H1 (cell line): ENCODE results near the gene PFDN1. TPM values are rescaled to one million over a fixed set of nuclear protein-coding genes. Genes with fewer than 3 reads are reported as not detected.

Source experiments
- CBX5 ChIP-seq: fragments of 300-800, 300-1000 bp; sonication (generic); IDR thresholded peaks from 2 replicates; pipeline ENCODE4 v1.7.1; 2016; ENCODE audit warnings: antibody characterized with exemption, low read length, low read depth
- CBX8 ChIP-seq: fragments of 300-800, 300-1000 bp; sonication (generic); IDR thresholded peaks from 2 replicates; pipeline ENCODE4 v1.7.1; 2016; ENCODE audit warnings: low read depth, low read length, borderline replicate concordance
- FOSL1 ChIP-seq: IDR thresholded peaks from 2 replicates; pipeline ENCODE4 v1.6.1; 2011; ENCODE audit warnings: mild to moderate bottlenecking, low read depth, low read length, moderate library complexity; ENCODE audit not compliant: insufficient read depth
- JUN ChIP-seq: IDR thresholded peaks from 2 replicates; pipeline ENCODE4 v1.6.1; 2011; ENCODE audit warnings: low read depth, mild to moderate bottlenecking, improper control_type of control experiment, low read length
- SIX5 ChIP-seq: IDR thresholded peaks from 2 replicates; pipeline ENCODE4 v1.6.1; 2011; ENCODE audit warnings: mild to moderate bottlenecking, low read depth, low read length
- SP2 ChIP-seq: IDR thresholded peaks from 2 replicates; pipeline ENCODE4 v1.6.1; 2012; ENCODE audit warnings: mild to moderate bottlenecking, low read length, inconsistent platforms
- ZNF274 ChIP-seq: IDR thresholded peaks from 2 replicates; pipeline ENCODE4 v1.7.0; 2012; ENCODE audit warnings: low read length, borderline replicate concordance; ENCODE audit errors: extremely low read depth
- polyA plus RNA-seq, 7 experiments: library from polyadenylated mRNA; depleted of rRNA in 3 of 7; stranded (reverse) in 5 of 7; unstranded in 2 of 7; fragments of >200 nt in 5 of 7; fragments of 200-250 nt in 2 of 7; gene quantifications; 1 replicate in 5 of 7; 2 replicates in 1 of 7; 4 replicates in 1 of 7; pipeline versions ENCODE4 v1.2.1 to v1.2.3, GENCODE V29; 2011 to 2013; ENCODE audit warnings: missing spikeins in 2 of 7, mixed read lengths in 2 of 7
- total RNA-seq: library from RNA; stranded (reverse); fragmentation: NEBNext Ultra II Directional; extraction: Animal tissue kit (Norgen Biotek cat#: 25700); gene quantifications from 2 replicates; pipeline ENCODE4 v1.2.1, GENCODE V29; 2021
- TF ChIP-seq, protein P1 (sequence below): fragments of 300-600 bp; sonication (generic); IDR thresholded peaks from 2 replicates; pipeline ENCODE4 v1.7.1; 2012; ENCODE audit warnings: low read length, moderate library complexity, mild to moderate bottlenecking, inconsistent platforms; ENCODE audit not compliant: insufficient replicate concordance
- TF ChIP-seq, protein P2 (sequence below): IDR thresholded peaks from 2 replicates; pipeline ENCODE4 v1.6.1; 2011; ENCODE audit warnings: low read length, improper control_type of control experiment

Gene PFDN1
- total and polyA plus RNA-seq, 2 of the 8 experiments (the other 6 are each of a cell fraction or from before 2014, with no cell fraction given) = 53.0 to 89.6 TPM

DNA sequence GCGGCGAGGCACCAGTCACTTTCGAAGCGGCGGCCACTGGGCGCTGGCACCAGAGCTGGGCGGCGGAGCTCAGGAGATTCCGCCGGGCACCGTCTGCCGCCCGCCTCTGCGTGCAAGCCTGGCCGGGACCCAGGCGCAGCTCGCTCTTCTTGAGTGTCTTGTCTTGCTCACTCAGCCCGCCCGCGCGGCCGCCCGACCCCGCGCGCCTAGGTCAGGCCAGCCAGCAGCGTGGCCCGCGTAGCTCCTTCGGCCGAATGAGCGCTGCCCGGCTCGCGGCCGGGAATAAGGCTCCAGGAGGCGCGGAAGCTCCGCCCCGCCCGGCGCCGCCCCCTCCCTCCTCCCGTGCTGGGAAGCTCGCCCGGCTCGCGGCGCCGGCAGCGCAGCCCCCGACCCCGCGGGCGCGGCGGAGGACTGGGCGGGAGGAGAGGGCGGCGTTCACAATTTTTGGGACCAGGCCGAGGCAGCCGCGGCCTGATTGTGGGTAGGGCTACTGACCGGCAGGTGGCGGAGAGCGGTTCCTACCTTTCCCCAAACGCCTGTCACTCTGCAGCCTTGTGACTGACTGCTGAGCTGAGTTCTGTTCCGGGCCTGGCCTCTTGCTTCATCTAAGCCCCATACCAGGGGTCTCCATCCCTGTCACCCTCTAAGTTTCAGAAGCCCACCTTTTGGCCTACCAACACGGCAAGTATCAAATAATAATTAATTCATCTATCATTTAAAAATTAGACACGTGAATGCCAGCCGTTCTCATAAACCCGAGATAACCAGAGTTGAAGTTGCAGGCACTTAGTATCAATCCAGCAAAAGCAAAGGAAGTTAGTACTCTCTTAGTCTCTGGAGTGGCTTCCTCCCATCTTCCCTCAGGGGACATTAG lies 43.7 kb upstream of the PFDN1 start, which contains the start of gene HBEGF (continued):
- TF ChIP-seq, protein P1, sequence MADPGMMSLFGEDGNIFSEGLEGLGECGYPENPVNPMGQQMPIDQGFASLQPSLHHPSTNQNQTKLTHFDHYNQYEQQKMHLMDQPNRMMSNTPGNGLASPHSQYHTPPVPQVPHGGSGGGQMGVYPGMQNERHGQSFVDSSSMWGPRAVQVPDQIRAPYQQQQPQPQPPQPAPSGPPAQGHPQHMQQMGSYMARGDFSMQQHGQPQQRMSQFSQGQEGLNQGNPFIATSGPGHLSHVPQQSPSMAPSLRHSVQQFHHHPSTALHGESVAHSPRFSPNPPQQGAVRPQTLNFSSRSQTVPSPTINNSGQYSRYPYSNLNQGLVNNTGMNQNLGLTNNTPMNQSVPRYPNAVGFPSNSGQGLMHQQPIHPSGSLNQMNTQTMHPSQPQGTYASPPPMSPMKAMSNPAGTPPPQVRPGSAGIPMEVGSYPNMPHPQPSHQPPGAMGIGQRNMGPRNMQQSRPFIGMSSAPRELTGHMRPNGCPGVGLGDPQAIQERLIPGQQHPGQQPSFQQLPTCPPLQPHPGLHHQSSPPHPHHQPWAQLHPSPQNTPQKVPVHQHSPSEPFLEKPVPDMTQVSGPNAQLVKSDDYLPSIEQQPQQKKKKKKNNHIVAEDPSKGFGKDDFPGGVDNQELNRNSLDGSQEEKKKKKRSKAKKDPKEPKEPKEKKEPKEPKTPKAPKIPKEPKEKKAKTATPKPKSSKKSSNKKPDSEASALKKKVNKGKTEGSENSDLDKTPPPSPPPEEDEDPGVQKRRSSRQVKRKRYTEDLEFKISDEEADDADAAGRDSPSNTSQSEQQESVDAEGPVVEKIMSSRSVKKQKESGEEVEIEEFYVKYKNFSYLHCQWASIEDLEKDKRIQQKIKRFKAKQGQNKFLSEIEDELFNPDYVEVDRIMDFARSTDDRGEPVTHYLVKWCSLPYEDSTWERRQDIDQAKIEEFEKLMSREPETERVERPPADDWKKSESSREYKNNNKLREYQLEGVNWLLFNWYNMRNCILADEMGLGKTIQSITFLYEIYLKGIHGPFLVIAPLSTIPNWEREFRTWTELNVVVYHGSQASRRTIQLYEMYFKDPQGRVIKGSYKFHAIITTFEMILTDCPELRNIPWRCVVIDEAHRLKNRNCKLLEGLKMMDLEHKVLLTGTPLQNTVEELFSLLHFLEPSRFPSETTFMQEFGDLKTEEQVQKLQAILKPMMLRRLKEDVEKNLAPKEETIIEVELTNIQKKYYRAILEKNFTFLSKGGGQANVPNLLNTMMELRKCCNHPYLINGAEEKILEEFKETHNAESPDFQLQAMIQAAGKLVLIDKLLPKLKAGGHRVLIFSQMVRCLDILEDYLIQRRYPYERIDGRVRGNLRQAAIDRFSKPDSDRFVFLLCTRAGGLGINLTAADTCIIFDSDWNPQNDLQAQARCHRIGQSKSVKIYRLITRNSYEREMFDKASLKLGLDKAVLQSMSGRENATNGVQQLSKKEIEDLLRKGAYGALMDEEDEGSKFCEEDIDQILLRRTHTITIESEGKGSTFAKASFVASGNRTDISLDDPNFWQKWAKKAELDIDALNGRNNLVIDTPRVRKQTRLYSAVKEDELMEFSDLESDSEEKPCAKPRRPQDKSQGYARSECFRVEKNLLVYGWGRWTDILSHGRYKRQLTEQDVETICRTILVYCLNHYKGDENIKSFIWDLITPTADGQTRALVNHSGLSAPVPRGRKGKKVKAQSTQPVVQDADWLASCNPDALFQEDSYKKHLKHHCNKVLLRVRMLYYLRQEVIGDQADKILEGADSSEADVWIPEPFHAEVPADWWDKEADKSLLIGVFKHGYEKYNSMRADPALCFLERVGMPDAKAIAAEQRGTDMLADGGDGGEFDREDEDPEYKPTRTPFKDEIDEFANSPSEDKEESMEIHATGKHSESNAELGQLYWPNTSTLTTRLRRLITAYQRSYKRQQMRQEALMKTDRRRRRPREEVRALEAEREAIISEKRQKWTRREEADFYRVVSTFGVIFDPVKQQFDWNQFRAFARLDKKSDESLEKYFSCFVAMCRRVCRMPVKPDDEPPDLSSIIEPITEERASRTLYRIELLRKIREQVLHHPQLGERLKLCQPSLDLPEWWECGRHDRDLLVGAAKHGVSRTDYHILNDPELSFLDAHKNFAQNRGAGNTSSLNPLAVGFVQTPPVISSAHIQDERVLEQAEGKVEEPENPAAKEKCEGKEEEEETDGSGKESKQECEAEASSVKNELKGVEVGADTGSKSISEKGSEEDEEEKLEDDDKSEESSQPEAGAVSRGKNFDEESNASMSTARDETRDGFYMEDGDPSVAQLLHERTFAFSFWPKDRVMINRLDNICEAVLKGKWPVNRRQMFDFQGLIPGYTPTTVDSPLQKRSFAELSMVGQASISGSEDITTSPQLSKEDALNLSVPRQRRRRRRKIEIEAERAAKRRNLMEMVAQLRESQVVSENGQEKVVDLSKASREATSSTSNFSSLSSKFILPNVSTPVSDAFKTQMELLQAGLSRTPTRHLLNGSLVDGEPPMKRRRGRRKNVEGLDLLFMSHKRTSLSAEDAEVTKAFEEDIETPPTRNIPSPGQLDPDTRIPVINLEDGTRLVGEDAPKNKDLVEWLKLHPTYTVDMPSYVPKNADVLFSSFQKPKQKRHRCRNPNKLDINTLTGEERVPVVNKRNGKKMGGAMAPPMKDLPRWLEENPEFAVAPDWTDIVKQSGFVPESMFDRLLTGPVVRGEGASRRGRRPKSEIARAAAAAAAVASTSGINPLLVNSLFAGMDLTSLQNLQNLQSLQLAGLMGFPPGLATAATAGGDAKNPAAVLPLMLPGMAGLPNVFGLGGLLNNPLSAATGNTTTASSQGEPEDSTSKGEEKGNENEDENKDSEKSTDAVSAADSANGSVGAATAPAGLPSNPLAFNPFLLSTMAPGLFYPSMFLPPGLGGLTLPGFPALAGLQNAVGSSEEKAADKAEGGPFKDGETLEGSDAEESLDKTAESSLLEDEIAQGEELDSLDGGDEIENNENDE = no peak
- TF ChIP-seq FOSL1 = no peak
- no peak for TF ChIP-seq CBX8
- TF ChIP-seq, protein P2, sequence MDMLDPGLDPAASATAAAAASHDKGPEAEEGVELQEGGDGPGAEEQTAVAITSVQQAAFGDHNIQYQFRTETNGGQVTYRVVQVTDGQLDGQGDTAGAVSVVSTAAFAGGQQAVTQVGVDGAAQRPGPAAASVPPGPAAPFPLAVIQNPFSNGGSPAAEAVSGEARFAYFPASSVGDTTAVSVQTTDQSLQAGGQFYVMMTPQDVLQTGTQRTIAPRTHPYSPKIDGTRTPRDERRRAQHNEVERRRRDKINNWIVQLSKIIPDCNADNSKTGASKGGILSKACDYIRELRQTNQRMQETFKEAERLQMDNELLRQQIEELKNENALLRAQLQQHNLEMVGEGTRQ = no peak
- no peak for TF ChIP-seq SP2
- no peak for TF ChIP-seq CBX5
- TF ChIP-seq SIX5 = no peak
- no peak for TF ChIP-seq JUN
- no peak for TF ChIP-seq ZNF274
